ENCODE measurements around the gene CCDC60.
A peak's percentile ranks its signal among the peaks of the same experiment; 100 is the strongest.

Gene CCDC60

DNA sequence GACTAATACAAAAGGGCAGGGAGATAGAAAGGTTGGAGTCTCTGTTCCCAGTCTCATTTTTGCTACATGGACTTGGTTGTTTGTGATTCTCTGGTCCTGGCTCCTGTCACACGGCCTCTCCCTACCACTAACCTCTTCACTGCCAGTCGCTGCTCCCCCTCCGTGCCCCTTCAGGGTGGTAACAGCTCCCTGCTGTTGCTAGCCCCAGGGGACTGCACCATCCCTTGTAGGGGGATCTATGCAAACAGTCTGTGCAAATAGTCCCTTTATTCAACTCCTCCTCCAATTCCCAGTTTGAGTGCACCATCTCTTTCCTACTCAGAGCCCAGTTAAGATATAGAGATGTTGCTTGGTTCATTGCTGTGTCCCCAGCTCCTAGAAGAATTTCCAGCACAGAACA is 51.1 kb downstream of the CCDC60 start:
- DNase-seq (ENCODE audit: low read depth): no peak

DNA sequence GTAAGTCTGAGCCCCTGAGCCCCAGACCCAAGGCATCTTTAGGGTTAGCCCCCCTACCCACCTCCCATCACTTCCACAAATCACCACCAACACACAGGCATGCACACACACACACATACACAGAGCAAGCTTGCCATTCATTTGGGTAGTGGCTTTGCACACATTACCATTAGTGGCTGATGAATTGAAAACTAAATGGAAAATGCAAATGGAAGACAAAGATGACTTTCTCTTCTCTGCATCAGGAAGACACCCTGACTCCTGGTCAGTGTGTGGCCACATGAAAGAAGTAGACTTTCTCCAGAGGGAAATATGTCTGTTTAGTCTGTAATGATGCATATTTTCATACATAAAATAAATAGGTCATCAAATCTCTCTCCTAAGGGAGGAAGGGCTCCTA is 55.2 kb downstream of the CCDC60 start:
- no peak for DNase-seq (ENCODE audit: low read depth)

DNA sequence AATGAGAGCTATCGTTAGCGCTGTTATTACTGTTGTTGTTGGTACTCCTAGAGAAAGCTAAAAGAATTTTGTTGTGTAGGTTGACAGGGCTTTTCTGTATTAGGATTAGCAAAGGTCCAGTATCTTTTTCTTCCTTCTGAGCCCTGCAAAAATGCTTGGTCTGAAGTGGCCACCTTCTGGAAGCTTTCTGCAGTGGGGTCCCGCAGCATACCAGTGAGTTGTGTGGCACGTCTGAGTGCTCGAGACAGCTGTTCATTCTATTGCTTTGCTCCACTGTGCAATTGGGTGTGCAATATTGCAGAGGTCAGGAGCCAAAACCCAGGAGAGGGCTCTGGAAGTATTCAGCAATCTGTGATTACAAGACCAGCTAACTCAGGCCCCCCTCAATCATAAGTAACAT is 57.1 kb downstream of the CCDC60 start:
- DNase-seq (ENCODE audit: low read depth): no peak

DNA sequence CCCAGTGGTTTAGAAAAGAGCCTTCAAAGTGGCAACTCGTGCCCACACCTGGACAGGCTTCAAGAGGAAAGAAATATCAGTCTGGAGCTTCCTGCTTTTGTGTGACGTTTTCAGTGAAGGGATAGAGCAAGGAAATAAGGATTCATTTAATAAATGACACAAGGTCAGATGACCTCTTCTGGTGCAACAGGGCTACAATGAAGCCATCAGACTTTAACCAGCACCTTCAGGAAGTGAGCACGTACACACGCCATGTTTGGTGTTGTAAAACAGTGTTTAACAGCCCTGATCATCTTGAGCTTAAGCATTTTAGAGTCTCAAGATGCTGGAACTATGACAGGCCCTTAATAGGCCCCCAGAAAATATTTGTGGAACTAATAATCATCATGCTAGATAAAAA is 59.1 kb downstream of the CCDC60 start:
- no peak for DNase-seq (ENCODE audit: low read depth)

DNA sequence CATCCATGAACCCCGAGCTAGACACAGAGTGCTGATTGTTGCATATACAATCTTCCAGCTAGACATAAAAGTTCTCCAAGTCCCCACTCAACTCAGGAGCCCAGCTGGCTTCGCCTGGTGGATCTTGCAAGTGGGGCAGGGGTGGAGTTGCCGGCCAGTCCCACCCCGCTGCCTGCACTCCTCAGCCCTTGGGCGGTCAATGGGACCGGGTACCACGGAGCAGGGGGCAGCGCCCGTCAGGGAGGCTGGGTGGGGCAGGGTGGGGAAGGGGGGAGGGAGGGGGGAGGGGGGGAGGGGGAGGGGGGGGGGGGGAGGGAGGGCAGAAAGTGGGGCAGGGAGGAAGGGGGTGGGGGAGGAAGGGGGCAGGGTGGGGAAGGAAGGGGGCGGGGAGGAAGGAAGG is 63.0 kb downstream of the CCDC60 start:
- DNase-seq (ENCODE audit: low read depth): no peak

DNA sequence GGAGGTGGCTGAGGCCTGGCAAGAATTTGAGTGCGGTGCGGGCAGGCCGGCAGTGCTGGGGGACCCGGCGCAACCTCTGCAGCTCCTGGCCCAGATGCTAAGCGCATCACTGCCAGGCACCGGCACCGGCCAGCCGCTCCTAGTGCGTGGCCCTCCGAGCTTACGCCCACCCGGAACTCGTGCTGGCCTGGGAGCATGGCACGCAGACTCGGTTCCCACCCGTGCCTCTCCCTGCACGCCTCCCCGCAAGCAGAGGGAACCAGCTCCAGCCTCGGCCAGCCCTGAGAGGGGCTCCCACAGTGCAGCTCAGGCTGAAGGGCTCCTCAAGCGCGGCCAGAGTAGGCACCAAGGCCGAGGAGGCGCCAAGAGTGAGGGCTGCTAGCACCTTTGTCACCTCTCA is 63.7 kb downstream of the CCDC60 start:
- DNase-seq (ENCODE audit: low read depth): no peak

DNA sequence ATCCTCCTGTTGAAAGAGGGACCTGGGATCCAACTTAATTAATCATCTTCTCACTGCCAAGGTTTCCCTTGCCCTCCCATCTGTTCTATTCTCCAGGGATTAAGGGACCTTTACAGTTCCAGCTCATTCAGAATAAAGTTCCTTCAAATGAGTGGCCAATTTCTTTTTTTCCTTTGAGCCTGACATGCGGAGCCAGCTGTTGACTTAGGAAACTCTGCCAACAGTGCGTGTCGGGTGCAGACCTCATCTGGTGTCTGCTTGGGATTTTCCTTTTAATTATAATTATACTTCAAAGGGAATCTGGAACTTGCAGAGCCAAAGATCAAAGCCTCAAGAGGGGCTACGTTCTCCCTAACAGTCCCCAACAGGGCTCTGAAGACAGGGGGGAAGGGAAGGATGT is 64.8 kb downstream of the CCDC60 start:
- DNase-seq (ENCODE audit: low read depth): no peak

DNA sequence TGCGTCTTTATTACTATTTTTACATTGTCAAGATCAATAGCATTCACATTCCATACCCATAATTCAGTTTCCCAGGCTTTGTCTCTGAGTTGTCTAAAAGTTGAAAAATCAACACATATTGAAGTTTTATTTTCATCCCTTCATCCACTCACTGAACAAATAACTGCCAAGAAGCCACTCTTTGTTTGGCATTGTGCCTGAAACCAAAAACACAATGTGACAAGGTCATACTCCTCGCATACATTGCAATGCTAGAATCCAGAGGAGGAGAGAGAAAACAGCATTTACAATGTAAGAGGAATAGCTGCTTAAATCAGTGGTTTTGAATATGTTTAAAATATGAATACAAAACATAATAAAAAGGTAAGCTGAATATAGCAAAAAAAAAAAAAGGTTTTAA is 71.8 kb downstream of the CCDC60 start:
- DNase-seq (ENCODE audit: low read depth): no peak

DNA sequence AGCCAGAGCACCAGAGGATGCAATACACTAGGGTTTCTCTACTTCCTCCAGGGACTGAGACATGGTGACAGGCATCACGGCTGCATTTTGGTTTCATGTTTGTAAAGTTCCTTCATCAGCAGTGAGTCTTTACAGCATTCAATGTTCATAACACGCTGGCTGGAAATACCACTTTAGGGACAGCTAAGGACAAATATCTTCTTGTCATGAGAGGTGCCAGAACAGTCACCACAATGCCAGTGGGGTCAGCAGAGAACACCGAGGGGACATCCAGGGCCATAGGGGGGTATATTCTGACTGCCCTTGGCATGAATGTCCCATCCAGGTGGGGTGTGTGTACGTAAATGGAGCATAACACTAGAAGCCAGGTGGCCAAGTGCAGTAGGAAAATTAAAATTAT is 72.3 kb downstream of the CCDC60 start:
- DNase-seq (ENCODE audit: low read depth): no peak

DNA sequence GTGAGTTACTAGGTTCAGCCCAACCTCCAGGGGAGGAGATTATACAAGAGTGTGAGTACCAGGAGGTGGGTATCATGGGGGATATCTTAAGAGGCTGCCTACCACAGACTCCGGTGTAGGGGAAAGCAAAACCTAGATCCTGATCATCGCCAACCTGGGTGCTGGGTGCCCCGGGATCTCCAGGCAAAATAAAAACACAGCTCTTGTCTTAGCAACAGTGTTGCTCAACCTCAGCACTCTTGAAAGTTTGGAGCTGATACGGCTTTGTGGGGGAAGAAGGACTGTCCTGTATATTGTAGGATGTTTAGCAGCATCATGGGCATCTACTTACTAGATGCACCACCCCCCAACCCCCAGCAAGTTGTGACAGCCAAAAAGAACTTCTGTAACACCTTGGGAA is 74.5 kb downstream of the CCDC60 start:
- no peak for DNase-seq (ENCODE audit: low read depth)

DNA sequence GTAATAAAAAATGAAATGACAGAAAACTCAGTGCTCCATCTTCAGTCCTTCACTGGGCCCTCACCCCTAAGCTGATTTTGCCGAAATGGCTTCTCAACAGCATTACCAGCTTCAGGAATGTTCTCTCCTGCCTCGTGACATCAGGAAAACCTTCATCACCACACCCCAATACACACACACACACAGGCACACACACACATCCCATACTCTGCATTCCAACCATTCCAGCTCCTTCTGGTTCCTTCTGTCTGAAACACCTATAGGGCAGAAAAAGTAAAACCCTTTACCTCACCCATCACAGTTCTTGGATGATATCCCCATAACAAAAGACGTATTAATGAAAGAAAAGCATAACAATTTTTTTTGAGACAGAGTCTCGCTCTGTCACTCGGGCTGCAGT is 75.9 kb downstream of the CCDC60 start:
- no peak for DNase-seq (ENCODE audit: low read depth)

DNA sequence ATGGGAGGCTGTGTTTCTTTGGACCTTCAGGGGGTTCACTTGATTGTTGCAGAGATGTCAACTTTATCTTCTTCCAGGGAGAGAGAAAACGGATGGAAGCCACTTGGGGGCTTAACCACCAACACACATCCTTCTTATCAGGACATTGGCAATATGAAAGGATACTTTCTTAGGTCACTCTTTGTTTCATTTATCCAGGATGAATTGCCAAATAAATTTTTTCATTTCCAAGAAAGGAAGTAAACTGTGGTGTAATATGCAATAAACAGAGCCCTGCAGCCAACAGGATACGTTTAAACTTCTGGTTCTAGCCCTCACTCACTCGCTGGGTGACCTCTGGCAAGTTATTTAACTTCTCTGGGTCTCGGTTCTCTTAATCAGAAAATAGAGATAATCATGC is 77.8 kb downstream of the CCDC60 start:
- no peak for DNase-seq (ENCODE audit: low read depth)

DNA sequence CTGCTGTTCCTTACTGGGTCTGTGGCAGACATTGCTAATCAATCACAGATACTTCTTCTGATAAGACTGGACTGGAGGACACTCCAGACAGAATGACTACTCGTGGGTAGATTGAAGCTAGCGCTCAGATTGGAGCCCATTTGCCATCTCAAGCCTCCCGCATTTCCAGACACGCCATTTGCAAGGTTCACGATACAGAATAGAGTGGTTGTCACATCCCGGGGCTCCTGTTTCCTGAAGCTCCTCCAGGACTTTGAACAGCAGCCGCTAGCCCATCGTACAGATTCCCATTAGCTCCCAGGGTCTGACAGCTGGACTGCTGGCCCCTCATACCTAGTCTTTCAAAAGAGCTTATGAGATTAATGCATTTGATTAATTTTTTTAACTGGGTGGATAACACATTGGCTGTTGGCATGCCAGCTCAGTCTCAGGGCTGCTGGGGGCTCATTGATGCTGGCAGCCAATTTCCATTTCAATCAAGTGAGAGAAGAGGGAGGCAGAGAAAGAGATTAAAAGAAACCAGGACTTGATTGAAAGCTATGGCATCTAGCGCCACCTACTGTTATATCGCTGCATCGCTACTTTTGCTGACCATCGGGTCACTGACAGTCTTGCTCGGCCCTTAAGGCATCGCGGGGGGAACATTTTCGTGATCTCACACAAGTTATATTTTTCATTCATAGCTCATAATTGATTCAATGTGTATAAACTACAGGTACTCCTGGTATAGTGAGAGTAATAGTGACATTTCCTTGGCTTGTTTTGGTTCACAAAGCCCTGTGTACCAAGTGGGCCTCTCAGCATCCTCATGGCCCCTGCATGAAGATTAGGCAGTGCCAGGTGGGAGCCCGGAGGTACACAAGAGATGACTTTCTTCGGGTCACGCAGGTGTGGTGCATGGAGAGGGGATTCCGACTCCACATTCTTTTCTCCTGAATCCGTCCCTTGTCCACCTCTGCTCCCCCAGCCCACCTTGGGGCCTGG is 78.6 kb downstream of the CCDC60 start:
- DNase-seq (ENCODE audit: low read depth): peak; percentile 60

DNA sequence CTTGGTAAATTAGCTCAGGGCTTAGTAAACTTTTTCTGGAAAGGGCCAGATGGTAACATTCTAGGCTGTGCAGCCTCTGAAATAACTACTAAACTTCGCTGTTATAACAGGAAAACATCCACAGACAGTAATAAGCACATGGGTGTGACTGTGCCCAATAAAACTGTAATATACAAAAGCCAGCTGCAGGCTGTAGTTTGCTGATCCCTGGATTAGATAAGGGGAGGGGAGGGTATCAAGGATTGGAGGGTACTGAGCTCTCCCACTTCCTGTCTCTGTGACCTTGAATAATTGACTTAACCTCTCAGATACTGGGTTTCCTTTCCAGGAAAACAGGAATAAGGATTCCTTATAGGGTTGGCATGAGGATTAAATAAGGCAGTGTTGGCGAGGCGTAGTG is 81.2 kb downstream of the CCDC60 start:
- no peak for DNase-seq (ENCODE audit: low read depth)

DNA sequence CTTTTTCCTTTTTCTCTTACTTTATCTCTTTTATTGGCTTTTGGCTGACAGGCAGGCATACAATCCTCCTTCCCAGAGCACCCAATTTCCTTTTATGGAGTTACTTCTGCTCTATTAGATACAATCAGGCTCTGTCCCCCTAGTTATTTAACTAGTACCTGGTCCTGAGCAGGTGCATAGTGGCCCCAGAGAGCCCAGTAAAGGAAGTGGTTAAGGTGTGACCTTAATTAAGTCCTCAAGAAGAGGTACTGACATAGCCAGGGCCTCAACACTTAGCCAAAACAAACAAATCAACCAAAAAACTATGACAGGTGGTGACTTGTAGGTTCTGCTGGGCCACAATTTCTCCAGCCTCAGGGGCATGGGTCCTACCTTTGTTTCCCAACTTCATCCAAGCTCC is 82.9 kb downstream of the CCDC60 start:
- DNase-seq (ENCODE audit: low read depth): no peak

DNA sequence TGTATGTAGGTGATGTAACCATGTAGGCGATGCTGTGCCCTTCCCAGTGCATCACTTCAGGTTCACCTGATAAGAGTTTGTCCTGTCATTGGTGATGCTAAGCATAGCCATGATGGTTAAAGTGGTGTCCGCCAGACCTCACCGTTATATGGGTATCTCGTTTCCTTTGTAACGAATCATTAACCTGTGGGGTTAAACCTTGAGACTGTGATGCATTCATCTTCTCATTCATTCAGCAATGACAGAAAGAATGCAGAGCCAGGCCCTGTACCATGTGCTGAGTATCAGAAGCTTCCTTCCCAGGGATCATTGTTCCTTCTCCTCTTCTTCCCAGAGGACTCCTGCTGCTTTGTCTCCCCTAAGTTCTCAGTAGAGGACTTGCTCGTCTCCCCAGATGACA is 84.9 kb downstream of the CCDC60 start:
- DNase-seq (ENCODE audit: low read depth): no peak

DNA sequence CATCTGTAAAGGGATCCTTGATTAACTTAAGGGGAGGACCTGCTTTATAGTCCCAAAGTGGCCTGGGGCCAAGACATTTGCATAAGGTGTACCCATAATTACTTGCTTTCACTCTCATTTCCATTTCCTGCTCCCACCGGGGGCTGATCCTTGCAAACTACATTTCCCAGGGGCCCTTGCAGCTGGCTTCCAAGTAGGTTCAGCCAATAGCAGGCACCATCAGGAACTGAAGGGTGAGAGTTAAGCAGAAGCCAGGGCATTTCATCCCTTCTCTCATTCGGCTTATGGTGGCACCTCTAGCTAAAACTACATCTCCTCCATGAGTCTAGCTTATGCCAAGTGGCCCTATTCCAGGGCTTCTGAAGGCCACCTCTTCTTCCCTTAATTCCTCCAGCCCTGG is 88.8 kb downstream of the CCDC60 start:
- DNase-seq (ENCODE audit: low read depth): no peak

DNA sequence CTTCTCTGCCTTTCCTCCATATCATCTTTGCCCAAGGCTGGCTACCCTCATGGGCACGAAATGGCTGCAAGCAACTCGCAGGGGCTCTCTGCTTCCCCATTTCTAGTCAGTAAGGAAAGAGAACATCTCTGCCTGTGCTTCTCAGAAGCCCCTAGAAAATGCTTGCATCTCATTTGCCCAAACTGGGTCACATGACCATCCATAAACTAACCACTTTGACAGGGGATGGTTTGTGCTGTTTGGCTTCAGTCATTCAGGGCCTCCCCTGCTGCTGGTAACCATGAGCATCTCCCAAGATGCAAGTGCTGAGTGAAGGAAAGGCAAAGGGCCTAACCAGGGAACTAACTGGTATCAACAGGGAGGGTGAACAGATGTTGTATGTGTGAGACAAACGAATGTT is 91.1 kb downstream of the CCDC60 start:
- DNase-seq (ENCODE audit: low read depth): no peak

DNA sequence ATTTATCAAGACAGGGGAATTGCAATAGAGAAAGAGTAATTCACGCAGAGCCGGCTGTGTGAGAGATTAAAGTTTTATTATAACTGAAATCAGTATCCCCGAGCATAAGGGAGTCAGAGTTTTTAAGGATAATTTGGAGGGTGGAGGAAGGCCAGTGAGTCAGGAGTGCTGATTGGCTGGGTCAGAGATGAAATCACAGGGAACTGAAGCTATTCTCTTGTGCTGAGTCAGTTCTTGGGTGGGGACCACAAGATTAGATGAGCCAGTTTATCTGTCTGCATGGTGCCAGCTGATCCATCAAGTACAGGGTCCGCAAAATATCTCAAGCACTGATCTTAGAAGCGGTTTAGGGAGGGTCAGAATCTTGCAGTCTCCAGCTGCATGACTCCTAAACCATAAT is 96.6 kb downstream of the CCDC60 start:
- no peak for DNase-seq (ENCODE audit: low read depth)

DNA sequence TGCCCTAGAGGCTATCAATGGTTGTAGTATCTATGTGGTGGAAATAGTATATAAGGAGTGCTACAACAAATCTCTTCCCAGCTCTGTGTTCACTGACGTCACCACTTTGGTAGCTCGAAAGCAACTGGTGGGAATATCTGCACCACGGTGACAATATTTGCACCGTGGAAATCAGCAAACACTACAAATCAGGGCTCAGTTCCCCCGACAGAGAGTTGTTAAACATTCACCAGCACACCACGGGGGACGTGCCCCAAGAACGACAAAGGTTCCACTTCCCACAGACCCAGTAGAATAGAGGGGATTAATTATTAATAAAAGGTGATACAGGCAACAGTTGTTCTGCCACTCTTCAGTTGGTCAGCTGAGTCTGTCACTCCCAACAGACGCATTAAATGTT is 98.4 kb downstream of the CCDC60 start:
- DNase-seq (ENCODE audit: low read depth): no peak

DNA sequence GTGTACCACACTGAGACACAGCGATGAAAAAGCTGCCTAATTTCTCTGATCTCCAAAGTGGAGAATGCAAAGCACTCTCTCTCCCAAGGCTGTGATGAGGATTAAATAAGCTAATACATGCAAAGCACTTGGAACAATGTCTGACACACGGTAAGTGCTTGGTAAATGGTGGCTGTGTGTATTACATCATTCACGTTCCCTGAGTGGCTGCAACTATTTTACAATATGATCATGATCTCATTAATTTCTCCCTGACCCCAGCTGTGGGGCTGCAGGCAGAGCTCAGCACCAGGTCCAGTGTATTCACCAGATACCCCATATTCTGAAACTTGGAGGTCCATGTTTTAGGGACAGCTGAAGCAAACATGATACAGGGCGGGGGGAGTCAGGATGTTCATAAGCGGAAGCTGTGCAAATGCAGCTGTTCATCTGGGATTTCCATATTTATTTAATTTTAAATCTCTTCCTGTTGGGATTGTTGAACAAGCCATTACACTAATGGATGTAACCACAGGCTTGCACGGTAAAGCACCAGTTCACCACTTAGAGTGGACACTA is 106.4 kb downstream of the CCDC60 start:
- DNase-seq (ENCODE audit: low read depth): no peak

DNA sequence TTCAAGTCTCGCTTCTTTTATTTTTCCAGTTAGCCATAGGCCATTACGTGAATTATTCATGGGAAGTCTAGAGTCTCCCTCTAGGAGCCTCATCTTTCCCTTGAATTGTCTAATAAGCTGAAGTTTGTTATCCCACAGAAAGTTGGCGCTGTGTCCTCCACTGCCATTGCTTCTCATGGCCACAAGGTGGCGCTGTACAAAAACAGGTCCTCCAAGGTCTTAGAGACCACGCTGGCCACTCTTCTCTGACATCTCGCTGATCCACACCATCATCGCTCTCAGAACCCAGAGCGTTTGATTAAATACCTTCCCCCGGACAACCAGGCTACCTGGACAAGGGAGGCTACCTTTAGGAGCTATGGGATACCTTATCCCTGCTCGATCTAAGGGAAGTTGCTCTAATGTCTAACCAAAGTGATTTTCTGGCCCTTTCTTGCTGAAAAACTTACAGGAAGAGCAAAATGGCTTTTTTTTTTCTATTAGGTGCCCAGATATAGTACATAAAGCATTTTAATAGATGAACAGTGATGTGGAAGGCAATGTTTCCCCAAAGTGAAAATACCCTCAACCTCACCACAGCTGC is 110.0 kb downstream of the CCDC60 start:
- peak; percentile 42 for DNase-seq (ENCODE audit: low read depth)

DNA sequence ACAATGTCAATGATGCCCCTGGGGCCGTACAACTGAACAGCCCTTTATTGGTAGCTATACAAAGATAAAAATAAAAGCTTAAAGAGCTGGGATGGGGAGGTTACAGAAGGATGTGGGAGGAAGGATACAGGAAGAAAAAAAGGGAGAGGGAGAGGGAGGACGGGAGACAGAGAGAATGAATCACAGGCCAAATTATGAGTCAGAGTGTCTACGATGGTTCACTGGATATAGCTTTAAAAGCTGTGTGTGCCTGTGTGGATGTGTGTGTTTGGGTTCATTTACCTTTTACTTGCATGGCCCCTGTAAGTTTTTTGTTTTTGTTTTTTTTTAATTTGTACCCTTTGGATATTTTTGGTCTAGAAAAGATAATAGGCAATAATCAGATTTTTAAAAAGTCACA is 111.9 kb downstream of the CCDC60 start:
- DNase-seq (ENCODE audit: low read depth): no peak

DNA sequence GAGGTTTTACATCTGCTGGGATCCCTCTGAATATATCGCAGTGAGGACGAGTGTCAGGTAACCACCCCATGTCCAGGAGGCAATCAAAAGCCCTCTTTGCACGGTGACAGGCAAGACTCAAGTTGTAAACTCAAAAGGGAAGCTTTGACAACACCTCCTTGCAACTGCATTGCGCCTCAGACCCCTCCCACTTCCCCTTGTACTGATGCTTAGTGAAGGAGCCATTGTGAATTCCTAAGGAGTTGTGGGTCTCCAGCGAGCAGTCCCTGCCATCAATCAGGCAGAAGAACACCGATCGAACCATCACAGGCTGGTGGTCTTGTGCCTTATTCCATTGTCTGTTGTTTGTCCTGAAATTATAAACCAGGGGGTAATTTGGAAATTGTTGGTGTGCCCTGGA is 112.6 kb downstream of the CCDC60 start:
- no peak for DNase-seq (ENCODE audit: low read depth)

Measured in CMK (cell line).